HG03064 (cell line): ENCODE results near the gene CTNND2.
"Not testable (repeated sequence)": the region's sequence is repeated elsewhere in the genome, so short reads cannot be mapped to it uniquely, and the experiment has no call there.

ENCODE experiments used
- ATAC-seq: cut with Tn5 transposase; IDR thresholded peaks from one replicate; pipeline ENCODE4 v1.9.1; 2021; ENCODE audit warnings: low read depth; ENCODE audit not compliant: unreplicated experiment

Gene CTNND2

DNA sequence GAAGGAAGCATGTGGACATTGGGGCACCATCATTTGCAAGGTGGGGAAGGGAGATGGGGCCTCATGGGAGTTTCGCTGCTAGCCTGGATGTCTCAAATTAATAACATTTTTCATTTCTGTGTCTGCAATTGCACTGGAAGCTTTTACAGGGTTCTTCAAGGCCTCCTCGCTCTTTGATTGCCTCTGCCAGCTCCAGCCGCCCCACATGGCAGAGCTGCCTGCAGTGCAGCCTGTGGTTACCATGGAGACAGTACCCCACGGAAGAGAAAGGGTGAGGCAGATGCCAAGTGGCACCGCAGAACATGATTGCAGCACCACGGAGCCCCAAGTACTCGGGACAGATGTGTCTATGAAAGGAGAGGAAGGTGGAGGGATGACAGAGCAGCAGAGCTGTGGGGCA, 25.4 kb downstream of the CTNND2 start:
- ATAC-seq: no peak

DNA sequence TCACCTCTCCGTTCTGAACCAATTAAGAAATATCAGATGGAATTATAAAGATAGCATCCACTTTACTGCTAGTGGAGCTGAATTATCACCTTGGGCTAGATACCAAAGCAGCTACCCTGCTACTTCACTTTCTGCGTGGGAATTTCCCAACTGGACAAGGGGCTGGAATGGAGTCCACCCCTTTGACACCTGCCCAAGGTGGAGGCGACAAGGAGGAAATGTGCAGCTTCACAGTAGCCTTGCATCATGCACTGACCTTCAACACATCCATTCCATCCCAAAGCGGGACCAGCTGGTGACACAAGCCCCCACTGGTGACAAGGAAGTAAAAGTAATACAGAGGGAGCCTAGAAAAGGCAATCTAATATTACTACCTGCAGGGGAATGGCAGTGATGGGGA, 30.7 kb downstream of the CTNND2 start:
- ATAC-seq: no peak

DNA sequence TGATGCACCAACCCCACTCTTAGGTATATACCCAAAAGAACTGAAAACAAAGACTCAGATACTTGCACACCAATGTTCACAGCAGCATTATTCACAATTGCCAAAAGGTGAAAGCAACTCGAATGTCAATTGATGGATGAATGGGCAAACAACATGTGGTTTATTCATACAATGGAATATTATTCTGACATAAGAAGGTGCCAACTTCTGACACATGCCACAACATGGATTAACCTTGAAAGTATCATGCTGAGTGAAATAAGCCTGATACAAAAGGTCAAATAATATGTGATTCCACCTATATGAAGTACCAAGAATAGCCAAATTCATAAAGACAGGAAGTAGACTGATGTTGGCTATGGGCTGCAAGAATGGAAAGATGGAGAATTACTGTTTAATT, 35.0 kb downstream of the CTNND2 start:
- no peak for ATAC-seq

DNA sequence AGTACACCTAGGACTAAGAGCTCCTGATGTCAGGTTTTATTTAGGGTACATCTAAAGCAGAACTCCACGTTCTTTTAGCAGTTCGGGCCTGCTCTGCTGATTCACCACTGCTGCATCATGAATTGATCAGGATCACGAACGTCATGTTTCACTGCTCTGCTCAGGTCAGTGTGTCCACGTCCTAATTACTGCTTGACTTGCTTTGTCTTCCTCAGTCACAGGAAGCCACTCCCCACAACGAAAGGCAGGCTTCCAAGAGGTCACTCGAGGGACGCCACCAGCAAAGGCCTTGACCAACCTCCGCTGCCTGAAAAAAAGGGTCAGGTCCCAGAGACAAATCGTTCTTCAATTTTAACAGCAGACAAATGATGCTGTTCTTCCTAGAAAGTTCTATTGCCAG, 40.3 kb downstream of the CTNND2 start:
- ATAC-seq: no peak

DNA sequence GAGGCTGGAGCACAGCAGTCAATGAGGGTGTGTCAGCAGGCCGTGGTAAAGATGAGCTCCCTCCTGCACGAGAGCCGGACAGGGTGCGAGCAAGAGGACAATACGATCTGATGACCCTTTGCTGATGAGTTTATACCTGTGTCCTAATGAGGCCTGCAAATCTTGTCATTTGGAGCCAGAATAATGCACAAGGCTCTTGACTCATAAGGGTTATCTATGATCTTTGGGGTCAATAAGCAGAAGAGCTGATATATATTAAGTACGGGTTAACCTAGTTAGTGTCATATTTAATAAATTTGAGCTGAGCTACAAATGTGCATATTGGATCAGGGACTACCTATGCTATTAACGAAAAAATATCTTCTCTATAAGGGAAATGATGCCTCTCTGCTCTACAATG, 46.9 kb downstream of the CTNND2 start:
- no peak for ATAC-seq

DNA sequence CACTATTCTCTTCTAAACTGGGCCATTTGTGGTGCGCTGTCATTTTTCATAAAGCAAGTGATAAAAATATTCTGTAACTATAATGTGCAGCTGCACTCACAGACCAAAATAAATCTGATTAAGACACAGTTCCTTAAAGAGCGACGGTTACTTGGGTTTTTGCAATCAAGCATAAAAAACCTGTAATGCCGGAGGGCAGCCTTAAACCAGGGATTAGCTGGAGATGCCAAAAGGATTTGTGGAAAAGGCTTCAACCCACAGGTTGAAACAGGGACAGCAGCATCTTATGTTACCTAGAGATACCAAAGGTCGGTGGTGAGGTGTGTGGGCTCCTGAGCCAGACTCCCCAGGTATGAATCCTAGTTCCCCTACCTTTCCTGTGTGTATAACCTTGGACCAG, 49.3 kb downstream of the CTNND2 start:
- no peak for ATAC-seq

DNA sequence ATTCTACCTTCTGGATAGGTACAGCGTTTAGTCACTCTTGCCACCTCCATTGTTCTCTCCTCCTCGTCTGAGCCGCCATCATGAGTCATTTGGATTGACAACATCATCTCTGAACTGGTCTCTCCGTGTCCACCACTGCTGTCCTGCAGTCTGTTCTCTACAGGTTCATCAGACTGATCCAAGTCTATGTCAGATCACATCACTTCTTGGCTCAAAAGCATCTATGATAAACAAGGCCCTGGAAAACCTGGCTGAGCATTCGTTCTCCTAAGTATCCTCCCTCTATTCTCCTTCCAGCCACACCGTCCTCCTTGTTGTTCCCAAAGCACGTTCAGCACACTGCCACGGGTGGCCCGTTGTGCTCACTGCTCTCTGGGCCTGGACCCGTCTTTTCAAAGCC, 50.5 kb downstream of the CTNND2 start:
- ATAC-seq: no peak

DNA sequence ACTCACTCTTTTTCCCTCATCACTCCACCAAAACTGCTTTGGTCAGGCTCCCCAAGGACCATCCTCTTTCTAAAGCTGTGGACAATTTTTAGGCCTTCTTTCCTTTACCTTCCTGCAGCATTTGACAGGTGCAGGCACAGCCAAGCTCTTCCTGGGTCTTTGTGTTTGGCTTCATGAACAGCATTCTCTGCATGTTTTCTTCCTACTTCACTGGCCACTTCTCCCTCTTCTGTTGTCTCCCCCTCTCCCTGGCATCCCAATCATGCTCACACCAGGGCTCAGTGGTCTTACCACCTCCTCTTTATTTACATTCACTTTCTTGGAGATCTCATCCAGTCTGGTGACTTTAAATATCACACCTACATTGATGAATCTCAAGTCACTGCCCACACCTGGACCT, 51.1 kb downstream of the CTNND2 start:
- no peak for ATAC-seq

DNA sequence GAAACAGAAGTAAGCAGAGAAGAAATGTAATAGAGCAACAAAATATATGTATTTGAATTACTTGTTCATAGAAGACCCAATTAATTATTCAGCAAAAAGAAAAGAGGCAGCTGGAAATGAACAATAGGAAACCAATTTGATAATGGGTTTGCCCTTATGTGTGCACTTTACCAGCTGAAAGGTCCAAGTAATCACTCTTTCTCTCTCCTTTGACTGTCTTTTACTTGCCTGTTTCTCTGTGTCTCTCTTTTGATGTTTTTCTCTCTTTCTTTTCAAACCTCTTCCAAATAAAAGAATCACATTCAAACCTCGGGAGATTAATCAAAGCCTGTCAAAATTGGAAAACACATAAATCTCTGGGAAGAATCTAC, 51.5 kb downstream of the CTNND2 start:
- no peak for ATAC-seq

DNA sequence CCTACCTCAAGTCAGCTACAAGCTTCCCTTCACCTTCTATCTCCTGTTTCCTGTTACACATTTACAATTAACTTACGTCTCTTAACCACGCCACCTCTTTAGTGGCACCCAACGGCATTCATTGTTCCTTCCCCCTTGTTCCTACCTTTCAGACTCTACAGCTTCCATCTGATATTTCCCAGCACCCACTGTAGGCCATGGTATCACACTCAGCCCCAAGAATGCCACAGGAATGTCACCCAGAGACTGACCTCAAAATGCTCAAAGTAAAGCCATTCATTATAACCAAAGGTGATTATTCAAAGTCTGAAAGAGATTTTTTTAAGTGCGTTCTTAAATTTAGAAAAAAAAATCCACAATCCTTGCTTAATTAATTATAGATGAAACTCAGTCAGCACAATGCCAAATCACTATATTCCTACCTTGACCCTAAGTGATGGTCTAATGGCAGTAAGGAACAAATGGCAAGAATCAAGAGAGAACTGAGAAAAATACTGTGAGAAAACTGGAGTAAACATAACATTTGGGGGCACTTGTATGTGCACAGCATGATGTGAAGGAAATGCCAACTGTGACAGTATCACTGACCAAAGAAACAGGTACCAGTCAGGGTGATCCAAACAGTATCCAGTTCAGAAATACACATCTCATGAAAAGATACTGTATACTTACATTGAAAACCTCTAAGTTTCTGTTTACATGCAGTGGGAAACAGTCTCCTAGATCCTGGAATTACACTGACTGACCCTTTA, 52.1 kb downstream of the CTNND2 start:
- no peak for ATAC-seq

DNA sequence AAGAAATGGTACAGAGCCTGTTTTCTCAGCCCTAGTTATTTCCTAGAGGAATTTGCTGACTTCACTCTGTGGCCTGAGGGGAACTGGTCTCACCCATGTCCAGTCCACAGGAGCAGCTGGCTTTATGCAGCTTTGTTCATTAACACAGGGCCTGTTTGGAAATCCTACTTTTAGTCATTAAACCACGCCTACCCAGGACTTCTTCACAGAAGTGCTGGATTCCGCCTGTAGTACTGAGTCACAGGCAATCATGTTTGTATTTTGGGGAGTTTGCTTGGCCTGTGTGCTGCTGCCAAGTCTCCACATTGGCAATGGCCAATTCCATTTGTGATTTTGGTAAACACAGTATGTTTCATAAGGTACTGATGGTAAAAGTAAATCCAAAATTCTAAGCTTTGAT, 52.8 kb downstream of the CTNND2 start:
- ATAC-seq: no peak

DNA sequence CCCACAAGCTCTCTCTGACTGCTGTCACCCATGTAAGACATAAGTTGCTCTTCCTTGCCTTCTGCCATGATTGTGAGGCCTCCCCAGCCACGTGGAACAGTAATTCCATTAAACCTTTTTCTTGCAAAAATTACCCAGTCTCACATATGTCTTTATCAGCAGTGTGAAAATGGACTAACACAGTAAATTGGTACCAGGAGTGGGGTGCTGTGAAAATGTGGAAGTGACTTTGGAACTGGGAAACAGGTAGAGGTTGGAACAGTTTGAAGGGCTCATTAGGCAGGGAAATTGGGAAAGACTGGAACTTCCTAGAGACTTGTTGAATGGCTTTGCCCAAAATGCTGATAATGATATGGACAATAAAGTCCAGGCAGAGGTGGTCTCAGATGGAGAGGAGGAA, 75.7 kb downstream of the CTNND2 start:
- not testable (repeated sequence) for ATAC-seq

DNA sequence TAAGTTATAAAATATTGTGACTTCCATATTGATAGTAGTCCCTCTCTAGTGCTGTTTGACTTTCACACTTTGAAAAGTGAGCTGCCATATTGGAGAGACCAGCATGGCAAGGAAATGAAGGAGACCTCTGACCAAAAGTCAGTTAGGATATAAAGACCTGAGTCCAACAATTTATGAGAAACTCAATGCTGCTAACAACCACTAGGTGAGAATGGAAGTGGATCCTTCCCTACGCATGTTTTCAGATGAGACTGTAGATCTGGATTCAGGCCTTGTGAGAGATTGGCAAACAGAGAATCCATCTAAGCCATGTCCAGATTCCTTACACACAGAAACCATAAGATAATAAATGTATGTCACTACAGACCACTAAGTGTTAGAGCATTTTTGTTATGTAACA, 81.6 kb downstream of the CTNND2 start:
- ATAC-seq: no peak

DNA sequence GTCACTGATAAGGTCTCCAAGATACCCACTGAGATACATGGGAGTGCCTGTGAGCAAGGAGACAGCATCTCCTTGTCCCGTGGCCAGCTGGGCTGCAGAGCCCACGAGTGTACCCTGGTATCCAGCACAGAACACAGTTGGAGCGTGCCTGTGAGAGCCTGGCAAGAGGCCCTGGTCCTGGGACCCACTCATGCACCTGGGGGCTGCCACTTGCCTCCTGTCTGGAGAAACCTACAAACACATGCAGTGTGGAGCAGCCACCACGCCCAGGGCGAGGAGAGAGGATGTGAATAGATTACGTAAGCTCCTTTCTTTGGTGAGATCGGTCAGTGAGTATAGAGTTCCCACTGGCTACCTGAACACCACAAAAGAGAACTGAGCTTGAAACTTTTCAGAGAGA, 88.3 kb downstream of the CTNND2 start:
- no peak for ATAC-seq

DNA sequence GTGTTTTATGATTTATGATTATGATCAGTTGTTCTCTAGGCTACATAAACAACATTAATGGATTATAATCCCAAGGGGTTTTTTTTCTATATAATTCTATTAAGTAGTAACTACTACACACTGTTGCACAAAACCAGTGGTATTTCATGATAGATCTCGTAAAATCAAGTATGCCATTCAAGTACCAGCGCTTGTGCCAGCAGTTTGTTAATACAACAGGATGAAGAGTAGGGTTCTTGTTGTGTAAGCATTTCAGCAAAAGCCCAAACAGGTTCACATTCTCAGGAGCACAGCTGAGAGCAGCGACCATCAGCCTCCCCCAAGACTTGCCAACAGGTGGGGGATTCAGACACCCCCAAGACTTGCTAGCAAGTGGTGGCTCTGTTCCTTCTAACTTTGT, 88.8 kb downstream of the CTNND2 start:
- no peak for ATAC-seq

DNA sequence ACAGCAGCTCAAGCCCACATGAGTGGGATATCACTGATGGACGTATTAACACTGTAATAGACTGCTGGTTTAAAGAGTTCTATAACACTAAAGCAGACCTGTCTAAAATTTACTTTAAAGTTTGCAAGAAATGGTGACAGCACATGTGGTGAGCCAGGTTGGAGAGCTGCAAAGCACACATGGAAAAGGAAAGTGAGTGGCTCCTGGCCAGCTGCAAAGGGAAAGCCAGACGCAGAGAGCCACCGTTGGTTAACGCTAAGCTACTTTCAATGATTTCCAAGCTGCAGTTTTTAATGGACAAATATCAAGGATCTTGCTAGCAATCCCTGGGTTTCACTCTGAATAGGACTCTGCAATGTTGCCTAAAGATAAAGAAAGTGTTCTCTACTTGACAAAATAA, 89.9 kb downstream of the CTNND2 start:
- ATAC-seq: no peak

DNA sequence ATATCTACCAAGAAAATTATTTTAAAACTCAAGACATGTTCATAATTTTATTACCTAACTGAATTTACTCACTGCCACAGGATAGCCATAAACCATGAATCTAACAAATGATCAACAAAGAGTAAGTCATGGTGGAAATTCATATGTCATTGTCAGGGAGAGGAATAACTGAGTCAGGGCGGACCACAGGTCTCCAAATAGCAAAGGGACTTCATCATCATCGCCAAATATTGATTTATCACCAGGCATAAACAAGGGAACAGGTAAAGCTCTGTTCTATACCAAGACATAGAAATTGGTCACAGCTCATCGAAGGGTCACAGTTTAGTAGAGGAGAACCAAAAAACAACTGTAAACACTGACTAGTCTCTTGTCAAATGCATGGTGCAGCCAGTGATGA, 94.8 kb downstream of the CTNND2 start:
- ATAC-seq: no peak

DNA sequence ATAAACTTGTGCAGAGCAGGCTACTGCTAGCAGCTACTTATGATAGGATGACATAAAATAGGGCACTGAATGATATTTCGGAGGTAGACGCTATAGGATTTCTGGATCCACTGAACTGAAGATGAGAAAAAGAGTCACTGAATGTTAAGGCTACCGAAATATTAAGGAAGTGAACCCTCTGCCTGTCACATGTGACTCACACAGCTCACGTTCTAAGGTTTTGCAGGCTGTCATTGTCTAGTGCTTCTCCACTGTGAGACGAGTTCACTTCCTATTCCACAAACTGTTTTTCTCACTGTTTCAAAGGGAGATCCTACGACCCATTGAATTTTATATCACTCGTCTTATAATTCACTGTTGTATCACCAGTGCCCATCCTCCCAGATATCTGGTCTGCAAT, 100.8 kb downstream of the CTNND2 start:
- ATAC-seq: no peak

DNA sequence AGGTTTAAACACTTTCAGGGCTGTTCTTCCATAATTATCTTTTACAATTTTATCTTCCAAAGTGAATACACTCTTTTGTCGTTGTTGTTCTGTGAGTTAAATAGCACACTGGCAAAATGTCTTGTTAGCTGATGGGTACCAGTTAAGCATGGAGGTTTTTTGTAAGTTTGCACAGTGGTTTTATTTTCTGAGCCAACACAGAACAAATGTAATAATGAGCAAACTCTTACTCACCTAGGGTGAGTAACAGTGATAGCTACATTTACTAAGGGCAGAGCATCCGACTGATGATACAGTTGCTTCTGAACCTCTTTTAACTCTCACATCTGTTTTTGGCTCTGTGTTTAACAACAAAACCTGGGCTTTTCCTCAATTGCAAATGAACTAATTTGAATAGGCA, 103.2 kb downstream of the CTNND2 start:
- ATAC-seq: no peak

DNA sequence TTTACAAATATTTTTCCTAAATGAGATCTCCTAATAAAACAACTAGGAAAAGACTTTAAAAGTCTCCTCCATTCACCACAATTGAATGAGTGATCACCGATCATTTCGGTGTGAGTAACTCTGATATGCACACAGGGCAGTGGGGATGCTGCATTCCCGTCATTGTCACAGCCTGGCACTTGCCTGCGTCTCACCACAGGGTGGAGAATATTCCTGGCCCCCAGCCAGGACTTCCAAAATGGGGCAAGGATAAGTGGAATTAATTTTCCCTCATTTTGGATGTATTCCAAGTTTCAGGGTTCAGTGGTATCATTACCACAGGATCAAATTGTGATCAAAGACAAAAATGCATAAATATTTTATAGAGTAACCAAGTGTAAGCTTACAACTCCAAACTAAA, 107.1 kb downstream of the CTNND2 start:
- ATAC-seq: no peak

DNA sequence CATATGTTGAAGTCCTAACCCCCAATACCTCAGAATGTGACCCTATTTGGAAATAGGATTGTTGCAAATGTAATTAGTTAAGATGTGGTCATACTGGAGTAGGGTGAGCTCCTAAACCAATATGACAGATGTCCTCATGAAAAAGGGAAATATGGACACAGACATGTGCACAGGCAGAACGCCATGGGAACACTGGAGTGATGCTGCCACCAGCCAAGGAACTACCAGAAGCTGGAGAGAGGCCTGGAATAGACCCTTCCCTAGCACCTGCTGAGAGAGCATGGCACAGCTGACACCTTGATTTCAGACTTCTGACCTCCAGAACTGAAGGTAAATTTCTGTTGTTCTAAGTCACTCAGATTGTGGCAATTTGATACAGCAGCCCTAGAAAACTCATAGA, 110.8 kb downstream of the CTNND2 start:
- ATAC-seq: no peak

DNA sequence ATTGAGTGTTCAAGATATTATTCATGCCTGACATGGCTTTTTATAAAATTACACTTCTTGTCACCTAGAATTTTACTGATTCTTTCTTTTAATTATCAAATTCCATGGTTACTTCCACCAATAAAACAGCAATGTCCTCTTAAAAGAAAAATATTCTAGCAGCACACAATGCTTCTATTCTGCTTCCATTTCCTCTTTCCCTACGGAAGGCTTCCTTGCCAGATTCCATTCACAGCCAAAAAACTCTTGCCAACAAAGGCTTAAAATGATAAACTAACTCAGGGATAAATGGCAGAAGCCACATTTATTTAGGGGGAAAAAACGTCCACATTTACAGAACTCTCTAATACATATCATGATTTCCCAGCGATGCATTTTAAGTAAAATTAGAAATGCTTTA, 111.6 kb downstream of the CTNND2 start:
- ATAC-seq: no peak

DNA sequence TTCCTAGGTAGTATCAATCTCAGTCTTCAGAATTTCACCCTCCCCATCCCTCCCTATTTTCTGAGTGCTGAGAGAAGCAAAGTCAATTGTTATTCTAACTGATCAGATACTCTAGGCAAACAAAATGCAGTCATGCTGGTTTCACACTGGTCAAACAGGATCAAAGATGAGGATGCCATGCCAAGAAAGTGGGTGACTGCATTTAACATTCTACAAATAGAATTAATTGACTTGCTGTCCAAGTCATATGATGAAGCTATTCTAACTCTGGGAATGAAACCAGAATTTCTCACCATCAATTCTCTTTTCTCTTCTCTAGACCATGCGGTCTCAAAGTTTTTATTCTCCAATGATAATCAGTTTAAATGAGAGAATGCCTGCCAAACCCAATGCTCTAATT, 112.5 kb downstream of the CTNND2 start:
- no peak for ATAC-seq
